Activated naive CD8-positive, alpha-beta T cell treated with anti-CD3 and anti-CD28 coated beads, Interleukin-2, amount 10 ng/mL, durations not matched to agents 7 days and 5 days (primary cell): ENCODE measurements around the gene LDLRAD2. TPM values are rescaled to one million over a fixed set of nuclear protein-coding genes. Genes with fewer than 3 reads are reported as not detected.
A peak's percentile ranks its signal among the peaks of the same experiment; 100 is the strongest.
"Not testable (repeated sequence)": the region's sequence is repeated elsewhere in the genome, so short reads cannot be mapped to it uniquely, and the experiment has no call there.

Source experiments
- ATAC-seq: fragments of 150-1000 bp; cut with Tn5 transposase; one replicate; pipeline ENCODE4 v1.10.0; 2021; ENCODE audit warnings: low read depth, moderate library complexity
- POLR2A ChIA-PET: fragments of 350-600 bp; sonication (Branson Sonifier 250); formaldehyde crosslinking; loops from one replicate; lab custom pipeline; 2021; ENCODE audit warnings: antibody characterized with exemption; lab: Charles Lee
- DNase-seq: peaks from one replicate; pipeline ENCODE4 v3.0.0; 2021
- H3K27ac Mint-ChIP-seq: one replicate; pipeline ENCODE4 v1.8.0; 2022; ENCODE audit warnings: mild to moderate bottlenecking, mixed read lengths
- H3K27me3 Mint-ChIP-seq: one replicate; pipeline ENCODE4 v1.8.0; 2022; ENCODE audit warnings: mild to moderate bottlenecking, moderate library complexity, mixed read lengths
- H3K36me3 Mint-ChIP-seq: one replicate; pipeline ENCODE4 v1.8.0; 2021; ENCODE audit warnings: mild to moderate bottlenecking, mixed read lengths
- H3K4me1 Mint-ChIP-seq: one replicate; pipeline ENCODE4 v1.8.0; 2021; ENCODE audit warnings: mixed read lengths
- H3K4me3 Mint-ChIP-seq: one replicate; pipeline ENCODE4 v1.8.0; 2022; ENCODE audit warnings: mild to moderate bottlenecking, moderate library complexity, mixed read lengths
- H3K9me3 Mint-ChIP-seq: one replicate; pipeline ENCODE4 v1.8.0; 2021; ENCODE audit warnings: mixed read lengths
- total RNA-seq, 2 experiments: library from RNA; stranded (reverse); gene quantifications; one replicate each; pipeline ENCODE4 v1.2.3, GENCODE V29; 2021

Gene LDLRAD2
- total RNA-seq, 2 experiments from 2014 or later = 0.09 TPM; not detected in 1

- POLR2A ChIA-PET = no interaction called here
- peaks cover 24% of the 10 kb centered on the region for H3K36me3 Mint-ChIP-seq
- no peak for DNase-seq
- H3K4me3 Mint-ChIP-seq = peak overlapping the region; percentile 1
- H3K27me3 Mint-ChIP-seq = no peaks in the 10 kb centered on the region
- H3K4me1 Mint-ChIP-seq = peaks cover 41% of the 10 kb centered on the region
- ATAC-seq = no peak
- H3K9me3 Mint-ChIP-seq = peaks cover 1% of the 10 kb centered on the region
- H3K27ac Mint-ChIP-seq = peak overlapping the region; percentile 21
These were observed 36.0 kb upstream of the LDLRAD2 start for GRCh38 chr1:21775985-21776562.

- DNase-seq, H3K27ac Mint-ChIP-seq, H3K27me3 Mint-ChIP-seq, ATAC-seq, H3K4me3 Mint-ChIP-seq, H3K9me3 Mint-ChIP-seq: not testable (repeated sequence)
- Mint-ChIP-seq H3K36me3 (peaks cover 24% of the 10 kb centered on the region), H3K4me1 (peaks cover 46% of the 10 kb centered on the region)
- POLR2A ChIA-PET = interaction anchor here (0.6 kb wide), 1 partner anchor 108 kb away, joined by 5 read pairs; the partner anchor contains the start of gene RAP1GAP
These were observed 35.1 kb upstream of the LDLRAD2 start for GRCh38 chr1:21776925-21777324.

GRCh38 chr1:21778405-21778727 is 33.7 kb upstream of the LDLRAD2 start:
- H3K4me1 Mint-ChIP-seq = peaks cover 42% of the 10 kb centered on the region
- ATAC-seq (no peak), DNase-seq (no peak)
- POLR2A ChIA-PET = interaction anchor here (0.7 kb wide), 1 partner anchor 642 kb away, joined by 6 read pairs; no protein-coding TSS in a partner anchor
- H3K9me3 Mint-ChIP-seq = peaks cover 1% of the 10 kb centered on the region
- no peaks in the 10 kb centered on the region for H3K27me3 Mint-ChIP-seq
- H3K36me3 Mint-ChIP-seq = peaks cover 23% of the 10 kb centered on the region
- H3K27ac Mint-ChIP-seq = no peak overlapping the region
- H3K4me3 Mint-ChIP-seq = no peak overlapping the region

- peaks cover 1% of the 10 kb centered on the region for H3K9me3 Mint-ChIP-seq
- no peak for ATAC-seq
- peaks cover 37% of the 10 kb centered on the region for H3K4me1 Mint-ChIP-seq
- peaks cover 19% of the 10 kb centered on the region for H3K36me3 Mint-ChIP-seq
- peak overlapping the region; percentile 61 for H3K27ac Mint-ChIP-seq
- POLR2A ChIA-PET = no interaction called here
- no peaks in the 10 kb centered on the region for H3K27me3 Mint-ChIP-seq
- peak overlapping the region; percentile 68 for H3K4me3 Mint-ChIP-seq
- no peak for DNase-seq
These were observed 32.2 kb upstream of the LDLRAD2 start for GRCh38 chr1:21779613-21780521.

GRCh38 chr1:21781815-21782348 is 30.2 kb upstream of the LDLRAD2 start:
- POLR2A ChIA-PET = interaction anchor here (0.6 to 3.3 kb wide), 11 partner anchors 8 to 272 kb away, joined by 3 to 19 read pairs (median 3); no protein-coding TSS in a partner anchor
- peaks cover 13% of the 10 kb centered on the region for H3K36me3 Mint-ChIP-seq
- peak; percentile 2 for ATAC-seq
- H3K27ac Mint-ChIP-seq = peak overlapping the region; percentile 100
- H3K9me3 Mint-ChIP-seq = peaks cover 1% of the 10 kb centered on the region
- peaks cover 3% of the 10 kb centered on the region for H3K27me3 Mint-ChIP-seq
- no peak for DNase-seq
- H3K4me1 Mint-ChIP-seq = peaks cover 28% of the 10 kb centered on the region
- H3K4me3 Mint-ChIP-seq = peak overlapping the region; percentile 90

- H3K4me1 Mint-ChIP-seq = peaks cover 23% of the 10 kb centered on the region
- H3K9me3 Mint-ChIP-seq = peaks cover under 1% of the 10 kb centered on the region
These were observed 29.7 kb upstream of the LDLRAD2 start for GRCh38 chr1:21782349-21782867.

GRCh38 chr1:21782868-21783678 is 29.0 kb upstream of the LDLRAD2 start, which contains the start of gene USP48:
Gene USP48 (minus strand): TSS chr1:21783149. CDS start chr1:21782957, 192 bp downstream.
- H3K27me3 Mint-ChIP-seq = peaks cover 7% of the 10 kb centered on the region
- peak within 1 kb of the TSS; percentile 100 for H3K27ac Mint-ChIP-seq
- ATAC-seq (peak; percentile 91), DNase-seq (peak; percentile 98)
- peaks cover 5% of the 10 kb centered on the region for H3K36me3 Mint-ChIP-seq
- peaks cover 19% of the 10 kb centered on the region for H3K4me1 Mint-ChIP-seq
- peak within 1 kb of the TSS; percentile 90 for H3K4me3 Mint-ChIP-seq
- no peaks in the 10 kb centered on the region for H3K9me3 Mint-ChIP-seq
- POLR2A ChIA-PET = interaction anchor here (0.9 to 3.3 kb wide), 14 partner anchors 8 to 242 kb away, joined by 3 to 19 read pairs (median 3); no protein-coding TSS in a partner anchor

More at GRCh38 chr1:21782349-21782867, 29.7 kb upstream of the LDLRAD2 start:
- ATAC-seq = peak; percentile 6
- POLR2A ChIA-PET = interaction anchor here (0.6 to 3.3 kb wide), 12 partner anchors 8 to 253 kb away, joined by 3 to 19 read pairs (median 4); no protein-coding TSS in a partner anchor
- Mint-ChIP-seq H3K27me3 (peaks cover 3% of the 10 kb centered on the region), H3K36me3 (peaks cover 8% of the 10 kb centered on the region), H3K27ac (peak overlapping the region; percentile 100), H3K4me3 (peak overlapping the region; percentile 90)
- DNase-seq = no peak

GRCh38 chr1:21783679-21784603 is 28.1 kb upstream of the LDLRAD2 start:
- ATAC-seq (no peak), DNase-seq (no peak)
- Mint-ChIP-seq H3K4me3 (peak overlapping the region; percentile 90), H3K36me3 (peaks cover 2% of the 10 kb centered on the region), H3K4me1 (peaks cover 16% of the 10 kb centered on the region), H3K27ac (peak overlapping the region; percentile 100), H3K27me3 (peaks cover 11% of the 10 kb centered on the region), H3K9me3 (no peaks in the 10 kb centered on the region)
- POLR2A ChIA-PET = interaction anchor here (1.0 to 3.3 kb wide), 8 partner anchors 8 to 241 kb away, joined by 3 to 19 read pairs (median 4); no protein-coding TSS in a partner anchor

GRCh38 chr1:21785764-21786163 is 26.3 kb upstream of the LDLRAD2 start:
- POLR2A ChIA-PET, H3K9me3 Mint-ChIP-seq, ATAC-seq, H3K4me1 Mint-ChIP-seq, DNase-seq, H3K36me3 Mint-ChIP-seq, H3K4me3 Mint-ChIP-seq, H3K27ac Mint-ChIP-seq: not testable (repeated sequence)
- peaks cover 12% of the 10 kb centered on the region for H3K27me3 Mint-ChIP-seq

GRCh38 chr1:21786640-21787039 is 25.4 kb upstream of the LDLRAD2 start:
- POLR2A ChIA-PET = no interaction called here
- H3K4me3 Mint-ChIP-seq = no peak overlapping the region
- H3K9me3 Mint-ChIP-seq = no peaks in the 10 kb centered on the region
- H3K27ac Mint-ChIP-seq = no peak overlapping the region
- no peaks in the 10 kb centered on the region for H3K36me3 Mint-ChIP-seq
- no peak for ATAC-seq
- peaks cover 8% of the 10 kb centered on the region for H3K4me1 Mint-ChIP-seq
- no peak for DNase-seq
- peaks cover 12% of the 10 kb centered on the region for H3K27me3 Mint-ChIP-seq

GRCh38 chr1:21793104-21793503 is 19.0 kb upstream of the LDLRAD2 start:
- DNase-seq (no peak), ATAC-seq (no peak)
- Mint-ChIP-seq H3K4me3 (no peak overlapping the region), H3K36me3 (peaks cover 5% of the 10 kb centered on the region), H3K9me3 (peaks cover 8% of the 10 kb centered on the region), H3K4me1 (peaks cover 11% of the 10 kb centered on the region), H3K27me3 (peaks cover 6% of the 10 kb centered on the region), H3K27ac (no peak overlapping the region)
- POLR2A ChIA-PET = interaction anchor here (2.5 kb wide), 1 partner anchor 10 kb away, joined by 10 read pairs; the partner anchor contains the start of gene USP48
